ENCODE results near the gene RPL39L.

RPL39L gene

GRCh38 chr3:187088701-187089100, 50.6 kb downstream of the RPL39L start:
- no peak for DNase-seq

- no peak for DNase-seq
These were observed 52.5 kb downstream of the RPL39L start for GRCh38 chr3:187086831-187087230.

GRCh38 chr3:187085933-187086332, 53.4 kb downstream of the RPL39L start:
- DNase-seq: no peak

- DNase-seq: no peak
These were observed 54.2 kb downstream of the RPL39L start for GRCh38 chr3:187085021-187085666.

- no peak for DNase-seq
These were observed 54.7 kb downstream of the RPL39L start for GRCh38 chr3:187084580-187084979.

- no peak for DNase-seq
These were observed 55.2 kb downstream of the RPL39L start for GRCh38 chr3:187084126-187084525.

GRCh38 chr3:187082758-187083375, 56.4 kb downstream of the RPL39L start:
- no peak for DNase-seq

GRCh38 chr3:187080799-187081450, 58.4 kb downstream of the RPL39L start:
- DNase-seq: no peak

GRCh38 chr3:187079090-187080022, 59.9 kb downstream of the RPL39L start:
- no peak for DNase-seq

- no peak for DNase-seq
These were observed 61.8 kb downstream of the RPL39L start for GRCh38 chr3:187077537-187077936.

- DNase-seq: no peak
These were observed 62.2 kb downstream of the RPL39L start for GRCh38 chr3:187077085-187077484.

GRCh38 chr3:187076297-187076696, 63.0 kb downstream of the RPL39L start:
- DNase-seq: no peak

- DNase-seq: no peak
These were observed 64.5 kb downstream of the RPL39L start for GRCh38 chr3:187074846-187075245.

- no peak for DNase-seq
These were observed 65.7 kb downstream of the RPL39L start for GRCh38 chr3:187073581-187074098.

GRCh38 chr3:187072511-187072910, 66.8 kb downstream of the RPL39L start:
- no peak for DNase-seq

GRCh38 chr3:187072102-187072501, 67.2 kb downstream of the RPL39L start:
- no peak for DNase-seq

Measured in NCI-H1092 (cell line).